DMS114 treated with DMSO at 0.1 percent for 48 hours (cell line): ENCODE measurements around the gene TMEM61.
"Not testable (repeated sequence)": the region's sequence is repeated elsewhere in the genome, so short reads cannot be mapped to it uniquely, and the experiment has no call there.

Experiments
- DNase-seq: peaks from one replicate; lab custom pipeline; 2025; ENCODE audit not compliant: unreplicated experiment; lab: John Stamatoyannopoulos, UW

The TMEM61 gene

DNA sequence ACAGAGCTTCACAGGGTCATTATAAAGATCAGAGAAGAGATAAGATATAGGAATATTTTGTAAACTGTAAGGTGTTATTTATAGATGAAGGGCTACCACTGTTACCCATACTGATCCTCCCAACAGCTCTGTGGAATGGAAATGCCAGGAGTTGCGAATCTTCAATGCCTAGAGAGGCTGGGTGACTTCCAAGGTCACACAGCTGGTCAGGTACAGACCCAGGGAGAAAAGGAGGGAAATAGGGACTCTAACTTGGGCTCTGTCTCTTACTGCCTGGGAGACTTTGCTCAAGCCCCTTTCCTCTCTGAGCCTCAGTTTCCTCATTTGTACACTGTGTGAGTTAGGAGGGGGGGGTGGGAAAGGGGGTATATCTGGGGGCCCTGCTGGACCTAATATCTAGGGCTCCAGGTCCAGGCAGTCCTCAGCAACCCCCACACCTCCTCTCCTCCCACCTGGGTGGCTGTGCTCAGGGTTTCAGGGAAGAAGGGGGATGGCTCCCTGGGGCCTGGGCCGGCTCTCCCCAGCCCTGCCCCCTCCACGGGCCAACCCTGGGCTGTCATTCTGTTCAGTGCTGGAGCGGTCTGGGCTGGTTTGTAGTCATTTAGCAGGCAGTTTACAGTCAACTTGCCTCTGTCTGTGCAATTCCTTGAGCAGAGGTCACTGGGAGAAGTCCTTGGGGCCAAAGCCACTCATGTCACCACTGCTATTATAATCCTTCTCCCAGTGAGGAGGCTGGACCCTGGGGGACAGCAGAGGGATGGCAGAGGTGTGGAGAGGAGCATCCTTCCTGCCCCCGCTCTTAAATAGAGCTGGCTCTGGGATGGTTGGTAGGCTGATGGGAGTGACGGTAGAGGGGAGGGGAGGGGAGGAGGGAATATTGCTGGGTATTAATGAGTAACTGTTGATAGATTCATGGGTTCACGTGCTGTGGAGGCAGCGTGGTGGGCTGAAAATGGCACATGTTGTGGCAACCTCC, 20.0 kb downstream of the TMEM61 start:
- DNase-seq: no peak

DNA sequence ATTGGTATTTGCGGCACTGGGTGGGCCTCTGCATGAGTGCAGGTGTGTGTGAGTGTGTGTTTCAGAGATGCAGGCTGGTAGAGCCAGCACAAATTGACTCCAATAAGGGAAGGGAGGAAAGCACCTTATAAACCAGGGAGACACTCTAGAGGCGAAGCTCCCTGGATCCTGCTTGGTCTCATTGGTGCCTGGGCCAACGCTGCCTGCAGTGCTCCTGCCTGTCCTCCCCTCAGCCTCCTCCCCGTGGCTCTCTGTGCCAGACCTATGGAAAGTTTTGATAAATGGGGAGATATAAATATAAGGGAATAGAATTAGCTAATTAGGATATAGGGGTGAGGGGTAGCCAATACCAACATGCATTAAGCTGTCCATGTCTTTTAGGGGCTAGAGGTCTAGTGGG, 20.9 kb downstream of the TMEM61 start:
- no peak for DNase-seq

DNA sequence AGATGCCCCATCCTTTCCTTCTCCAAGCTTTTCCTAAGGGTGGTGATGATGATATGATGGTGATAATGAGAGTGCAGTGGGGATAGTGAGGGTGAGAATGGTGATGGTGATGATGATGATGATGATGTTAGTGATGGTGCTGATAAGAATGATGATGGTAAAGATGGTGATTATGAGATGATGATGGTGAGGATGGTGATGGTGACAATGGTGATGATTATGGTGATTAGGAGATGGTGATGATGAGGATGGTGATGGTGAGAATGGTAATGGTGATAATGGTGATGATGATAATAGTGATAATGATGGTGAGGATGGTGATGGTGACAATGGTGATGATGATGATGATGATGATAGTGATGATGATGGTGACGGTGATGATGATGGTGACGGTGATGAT, 22.3 kb downstream of the TMEM61 start:
- DNase-seq: no peak

DNA sequence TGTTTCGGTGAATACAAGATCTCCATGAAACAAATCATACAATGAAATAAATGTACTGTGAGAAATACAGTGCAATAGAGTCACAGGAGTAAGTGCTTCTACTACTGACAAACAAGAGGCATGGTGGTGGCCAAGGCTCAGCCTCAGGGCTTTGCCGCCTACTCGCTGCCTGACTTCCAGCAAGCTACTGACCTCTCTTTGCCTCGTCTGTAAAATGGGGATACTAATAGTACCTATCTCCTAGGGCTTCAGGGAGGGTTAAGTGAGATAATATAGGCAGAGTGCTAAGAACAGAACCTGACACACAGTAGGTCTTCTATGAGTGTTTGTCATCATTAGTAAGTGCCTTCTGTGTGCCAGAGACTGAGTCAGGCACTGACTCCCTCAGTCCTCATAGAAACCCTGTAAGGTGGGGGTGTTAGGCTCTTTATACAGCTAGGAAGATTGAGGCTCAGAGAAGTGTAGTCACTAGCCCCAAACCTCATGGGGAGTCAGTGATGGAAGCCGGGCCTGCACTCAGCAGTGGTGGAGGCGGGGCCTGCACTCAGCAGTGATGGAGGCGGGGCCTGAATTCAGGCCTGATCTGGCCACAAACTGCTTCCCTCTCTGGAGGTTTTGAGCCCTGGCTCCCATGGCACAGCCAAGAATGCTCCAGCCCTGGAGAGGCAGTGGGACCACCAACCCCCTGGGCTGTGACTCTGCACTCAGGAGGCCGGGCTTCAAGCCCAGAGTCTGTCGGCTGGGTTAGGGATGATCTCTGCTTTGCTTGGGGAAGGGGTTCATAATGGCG, 25.1 kb downstream of the TMEM61 start:
- no peak for DNase-seq

DNA sequence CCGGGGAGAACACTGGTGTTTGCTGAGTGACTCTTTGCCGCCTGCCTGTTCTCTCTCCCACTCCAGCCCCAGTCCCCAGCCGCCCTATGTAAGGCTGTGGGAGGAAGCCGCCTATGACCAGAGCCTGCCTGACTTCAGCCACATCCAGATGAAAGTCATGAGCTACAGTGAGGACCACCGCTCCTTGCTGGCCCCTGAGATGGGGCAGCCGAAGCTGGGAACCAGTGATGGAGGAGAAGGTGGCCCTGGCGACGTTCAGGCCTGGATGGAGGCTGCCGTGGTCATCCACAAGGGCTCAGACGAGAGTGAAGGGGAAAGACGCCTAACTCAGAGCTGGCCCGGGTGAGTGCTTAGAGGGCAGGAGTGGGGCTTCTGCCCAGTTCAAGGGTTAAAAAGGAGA, 26.5 kb downstream of the TMEM61 start:
- DNase-seq: no peak

DNA sequence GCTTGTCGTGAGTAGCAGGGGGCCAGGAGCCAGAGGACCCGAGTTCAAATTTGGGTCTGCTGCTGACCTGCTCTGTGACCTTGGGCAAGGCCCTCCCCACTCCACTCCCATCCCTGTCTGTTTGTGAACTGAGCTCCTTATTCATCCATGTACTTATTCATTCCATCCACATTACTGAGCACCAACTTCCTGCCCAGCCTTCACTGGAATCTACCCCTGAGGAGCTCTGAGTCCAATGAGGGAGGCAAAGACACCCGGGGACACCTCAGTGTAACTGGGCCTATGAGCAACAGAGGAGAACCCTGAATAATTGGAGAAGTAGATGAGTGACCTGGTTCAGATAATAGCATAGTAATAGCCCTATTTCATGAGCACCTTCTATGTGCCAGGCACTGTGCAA, 27.2 kb downstream of the TMEM61 start:
- DNase-seq: no peak

DNA sequence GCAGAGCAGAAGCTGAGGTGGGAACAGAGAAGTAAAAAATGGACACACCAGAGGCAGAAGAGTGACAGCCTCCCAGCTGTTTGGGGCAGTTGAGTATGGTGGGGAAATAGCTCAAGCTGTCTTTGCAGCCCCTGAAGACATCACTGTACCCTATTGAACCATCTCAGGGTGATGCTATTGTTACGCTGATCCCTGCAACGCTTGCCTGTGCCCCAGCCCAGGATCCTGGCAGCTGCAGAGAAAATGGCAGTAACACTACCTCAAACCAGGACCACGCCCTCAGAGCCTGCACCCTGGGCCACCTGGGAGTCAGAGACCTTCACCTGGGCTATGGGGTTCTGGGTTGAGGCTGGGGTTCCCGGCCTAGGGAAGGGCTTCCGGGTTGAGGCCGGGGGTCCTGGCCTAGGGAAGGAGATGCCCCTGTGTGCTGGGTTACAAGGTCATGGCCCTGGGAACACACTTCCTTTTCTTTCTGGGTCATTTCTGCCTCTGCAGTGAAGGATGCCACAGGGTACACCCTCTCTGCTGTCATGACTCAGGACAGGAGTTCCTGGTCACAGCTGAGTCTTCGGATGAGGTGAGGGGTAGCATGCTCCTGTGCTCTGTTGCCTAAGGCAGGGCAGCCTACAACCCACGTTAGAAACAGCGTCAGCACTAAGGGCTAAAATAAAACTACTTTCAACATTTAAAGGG, 29.9 kb downstream of the TMEM61 start:
- no peak for DNase-seq

DNA sequence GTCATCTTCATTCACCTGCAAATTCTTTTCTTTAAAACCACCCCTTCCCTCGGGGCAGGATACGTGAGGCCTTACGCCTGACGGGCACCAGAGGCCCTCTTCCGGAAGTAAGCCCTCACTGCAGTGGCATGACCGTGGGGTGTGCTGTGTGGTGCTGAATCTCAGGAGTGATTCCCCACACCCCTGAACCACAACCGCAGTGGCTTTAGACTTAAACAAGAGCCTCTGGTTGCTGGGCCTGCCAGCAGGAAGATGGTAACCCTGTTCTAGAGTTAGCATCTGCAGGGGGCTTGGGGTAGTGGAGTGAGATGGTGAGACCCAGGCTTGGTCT, 30.4 kb downstream of the TMEM61 start:
- no peak for DNase-seq

DNA sequence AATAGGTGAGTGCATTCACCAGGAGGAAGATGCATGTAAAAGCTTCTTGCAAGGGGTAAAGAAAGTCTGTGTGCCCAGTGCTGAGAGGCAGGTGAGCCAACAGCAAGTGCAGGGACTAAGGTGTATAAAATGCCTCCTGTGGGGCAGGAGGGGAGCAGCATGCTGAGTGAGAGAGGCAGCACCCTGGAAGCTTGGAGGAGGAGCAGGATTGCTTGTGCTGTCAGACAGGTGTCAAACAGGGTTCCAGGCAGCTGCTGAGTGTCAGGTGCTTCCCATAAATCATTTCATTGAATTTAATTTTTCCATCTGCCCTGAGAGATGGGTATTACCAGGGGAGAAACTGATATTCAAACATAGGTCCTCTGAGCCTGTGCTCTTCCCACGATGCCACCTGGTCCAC, 32.2 kb downstream of the TMEM61 start:
- DNase-seq: no peak

DNA sequence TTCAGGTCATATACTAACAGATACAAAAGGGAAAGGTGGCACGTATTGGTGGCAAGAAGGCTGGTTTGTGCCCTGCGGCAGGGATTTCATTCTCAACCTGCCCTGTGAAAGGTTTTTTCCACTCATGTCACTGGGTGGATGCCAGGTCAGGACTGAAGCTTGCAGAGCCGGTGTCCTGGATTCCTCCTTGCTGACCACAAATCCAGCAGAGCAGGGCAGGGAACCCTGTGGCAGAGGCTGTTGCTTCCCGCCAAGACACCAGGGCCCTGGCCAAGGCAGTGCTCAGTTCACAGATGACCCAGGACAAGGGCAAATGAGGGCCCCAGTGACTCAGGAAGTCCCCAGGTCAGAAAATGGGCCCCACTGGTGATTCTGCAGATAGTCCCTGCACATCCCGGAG, 34.7 kb downstream of the TMEM61 start:
- no peak for DNase-seq

DNA sequence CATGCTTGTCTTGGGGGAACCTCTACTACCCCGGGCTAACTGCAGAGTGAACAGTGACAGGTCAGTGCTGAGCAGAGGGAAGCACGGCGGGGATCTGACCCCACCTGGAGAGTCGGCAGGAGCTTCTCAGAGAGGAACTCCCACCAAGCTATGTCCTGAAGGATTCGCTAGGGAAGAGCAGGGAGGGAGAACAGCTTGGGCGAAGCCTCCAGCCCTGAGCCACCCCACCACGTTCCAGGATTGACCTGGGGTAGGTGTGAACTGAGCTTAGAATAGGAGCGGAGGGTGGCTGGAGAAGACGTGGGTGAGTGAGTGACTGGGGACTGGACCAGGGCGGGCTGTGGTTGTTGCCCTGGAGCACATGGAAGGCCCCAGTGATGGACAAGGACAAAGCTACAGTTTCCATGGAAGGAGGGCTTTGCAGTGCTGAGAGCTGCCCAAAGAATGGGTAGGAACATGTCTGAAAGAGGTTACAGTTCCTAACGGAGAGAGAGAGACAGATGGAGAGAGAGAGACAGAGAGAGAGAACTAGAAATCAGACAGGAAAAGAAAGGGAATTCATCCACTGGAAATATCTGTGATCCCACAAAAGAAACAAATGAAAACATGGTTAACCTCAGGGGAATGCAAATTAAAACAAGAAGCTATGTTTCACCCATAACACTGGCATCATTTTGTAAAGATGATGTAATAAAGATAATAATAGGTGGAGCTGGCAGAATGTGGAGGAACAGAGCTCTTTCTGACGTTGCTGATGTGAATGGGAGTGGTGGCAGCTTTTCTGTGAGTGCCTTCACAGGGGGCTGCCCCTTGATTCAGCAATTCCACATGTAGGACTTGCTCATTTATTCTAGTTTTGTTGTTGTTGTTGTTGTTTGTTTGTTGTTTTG, 35.5 kb downstream of the TMEM61 start:
- no peak for DNase-seq

DNA sequence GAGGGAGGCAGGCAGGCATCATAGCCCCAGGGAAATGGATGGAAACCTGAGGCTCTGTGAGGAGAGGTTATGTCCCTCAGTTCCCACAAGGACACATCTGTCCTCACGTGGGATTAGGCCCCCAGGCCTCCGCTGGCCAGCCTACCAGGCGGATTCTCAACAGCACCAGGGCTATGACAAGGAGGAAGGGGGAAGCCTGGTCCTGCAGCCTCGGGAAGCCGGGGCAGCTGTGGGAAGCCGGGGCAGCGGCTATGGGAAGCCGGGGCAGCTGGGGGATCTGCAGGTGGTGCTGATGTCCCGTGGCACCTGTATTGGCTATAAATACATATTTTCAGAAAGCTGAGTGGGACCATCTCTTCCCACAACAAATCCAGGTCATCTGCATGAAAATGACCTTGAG, 38.0 kb downstream of the TMEM61 start:
- DNase-seq: no peak

DNA sequence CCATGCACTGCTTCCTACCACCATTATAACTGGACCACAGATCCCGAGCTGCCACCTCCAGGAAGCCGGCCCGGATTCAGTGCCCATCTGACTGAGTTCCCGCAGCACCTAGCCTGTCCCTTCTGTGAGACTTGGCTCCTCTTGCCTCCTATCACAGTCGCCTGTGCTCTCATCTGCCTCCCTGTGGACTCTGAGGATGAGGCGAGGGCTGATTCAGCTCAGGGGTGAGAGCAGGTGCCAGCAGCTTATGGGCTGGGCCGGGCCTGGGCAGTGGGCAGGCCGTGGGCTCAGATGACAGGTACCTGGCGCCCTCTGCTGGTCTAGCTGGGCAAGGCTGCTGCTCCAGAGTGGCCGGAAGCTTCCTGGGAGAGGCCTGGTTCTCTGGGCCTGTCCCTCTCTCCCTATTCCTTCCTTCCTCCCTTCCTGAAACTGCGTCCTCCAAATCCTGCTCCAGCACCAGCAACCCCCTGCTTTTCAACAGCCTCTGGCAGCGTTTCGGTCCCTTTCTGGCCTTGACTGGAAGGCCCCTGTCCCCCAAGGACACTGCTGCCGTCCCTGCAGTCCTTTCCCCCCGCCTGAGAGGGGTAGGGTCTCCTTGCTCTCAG, 41.6 kb downstream of the TMEM61 start:
- DNase-seq: peak; percentile 77

DNA sequence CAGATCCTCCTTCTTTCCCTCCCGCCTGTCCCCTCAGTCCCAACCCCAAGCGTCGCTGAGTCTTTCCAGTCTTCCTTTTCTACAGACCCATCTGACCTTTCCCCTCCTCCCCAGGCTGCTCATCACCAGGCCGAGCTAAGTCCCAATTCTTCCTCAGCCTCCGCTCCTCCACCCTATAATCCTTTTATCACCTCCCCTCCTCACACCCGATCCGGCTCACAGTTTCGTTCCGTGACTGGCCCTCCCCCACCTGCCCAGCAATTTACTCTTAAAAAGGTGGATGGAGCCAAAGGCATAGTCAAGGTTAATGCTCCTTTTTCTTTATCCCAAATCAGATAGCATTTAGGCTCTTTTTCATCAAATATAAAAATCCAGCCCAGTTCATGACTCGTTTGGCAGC, 43.7 kb downstream of the TMEM61 start:
- DNase-seq: not testable (repeated sequence)

DNA sequence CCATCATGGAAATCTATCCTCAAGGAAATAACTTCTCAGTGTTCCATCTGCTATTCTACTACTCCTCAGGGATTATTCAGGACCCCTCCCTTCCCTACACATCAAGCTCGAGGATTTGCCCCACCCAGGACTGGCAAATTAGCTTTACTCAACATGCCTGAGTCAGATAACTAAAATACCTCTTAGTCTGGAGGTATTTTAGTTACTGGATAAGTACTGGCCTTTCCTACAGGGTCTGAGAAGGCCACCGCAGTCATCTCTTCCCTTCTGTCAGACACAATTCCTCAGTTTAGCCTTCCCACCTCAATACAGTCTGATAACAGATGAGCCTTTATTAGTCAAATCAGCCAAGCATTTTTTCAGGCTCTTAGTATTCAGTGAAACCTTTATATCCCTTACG, 46.3 kb downstream of the TMEM61 start:
- not testable (repeated sequence) for DNase-seq

DNA sequence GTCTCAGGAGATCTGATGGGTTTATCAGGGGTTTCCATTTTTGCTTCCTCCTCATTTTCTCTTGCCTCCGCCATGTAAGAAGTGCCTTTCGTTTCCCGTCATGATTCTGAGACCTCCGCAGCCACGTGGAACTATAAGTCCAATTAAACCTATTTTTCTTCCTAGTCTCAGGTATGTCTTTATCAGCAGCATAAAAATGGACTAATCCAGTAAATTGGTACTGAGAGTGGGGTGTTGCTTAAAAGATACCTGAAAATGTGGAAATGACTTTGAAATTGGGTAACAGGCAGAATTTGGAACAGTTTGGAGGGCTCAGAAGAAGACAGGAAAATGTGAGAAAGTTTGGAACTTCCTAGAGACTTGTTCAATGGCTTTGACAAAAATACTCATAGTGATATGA, 50.7 kb downstream of the TMEM61 start:
- not testable (repeated sequence) for DNase-seq

DNA sequence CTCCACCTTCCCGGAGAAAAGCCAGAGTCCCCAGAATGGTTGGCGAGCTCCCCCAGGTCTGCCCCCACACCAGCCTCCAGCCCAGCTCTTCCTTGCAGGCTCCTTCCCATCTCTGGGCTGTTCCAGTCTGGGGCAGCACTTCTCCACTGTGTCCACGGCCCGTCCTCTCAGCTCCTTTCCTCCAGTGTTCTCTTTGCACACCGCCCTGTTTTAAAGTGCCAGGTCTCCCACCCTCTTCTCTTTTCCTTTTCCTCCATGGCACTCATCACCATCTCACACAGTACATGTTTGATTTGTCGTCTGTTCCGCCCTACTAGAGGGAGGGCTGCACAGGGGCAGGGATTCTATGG, 52.8 kb downstream of the TMEM61 start:
- no peak for DNase-seq

DNA sequence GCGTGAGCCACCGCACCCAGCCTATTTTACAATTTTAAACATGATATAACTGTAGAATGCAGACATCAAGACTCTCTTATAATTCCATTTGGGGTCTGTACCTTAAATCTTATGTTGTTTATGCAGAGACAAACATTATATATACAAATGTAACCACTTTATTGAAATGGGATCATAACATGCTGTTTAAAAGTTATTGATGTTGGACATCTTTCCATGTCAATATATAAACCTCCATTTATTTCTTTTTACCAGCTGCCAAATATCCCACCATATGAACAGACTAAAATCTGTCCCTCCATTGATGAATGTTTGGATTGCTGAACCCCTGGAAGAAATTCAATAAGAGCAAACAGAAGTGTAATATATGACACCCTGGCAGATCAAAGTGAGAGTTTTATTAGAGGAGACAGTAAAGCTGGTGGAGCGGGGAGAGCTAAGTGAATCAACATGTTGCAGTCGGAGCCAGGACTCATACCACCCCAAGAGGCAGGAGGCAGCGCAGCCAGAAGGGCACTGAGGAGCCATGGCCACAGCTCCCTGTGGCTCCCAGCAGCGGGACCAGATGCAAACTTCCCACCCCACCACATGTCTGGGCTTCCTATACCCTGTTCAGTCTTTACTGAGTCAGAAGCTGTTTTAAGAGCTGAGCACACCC, 54.2 kb downstream of the TMEM61 start:
- DNase-seq: no peak

DNA sequence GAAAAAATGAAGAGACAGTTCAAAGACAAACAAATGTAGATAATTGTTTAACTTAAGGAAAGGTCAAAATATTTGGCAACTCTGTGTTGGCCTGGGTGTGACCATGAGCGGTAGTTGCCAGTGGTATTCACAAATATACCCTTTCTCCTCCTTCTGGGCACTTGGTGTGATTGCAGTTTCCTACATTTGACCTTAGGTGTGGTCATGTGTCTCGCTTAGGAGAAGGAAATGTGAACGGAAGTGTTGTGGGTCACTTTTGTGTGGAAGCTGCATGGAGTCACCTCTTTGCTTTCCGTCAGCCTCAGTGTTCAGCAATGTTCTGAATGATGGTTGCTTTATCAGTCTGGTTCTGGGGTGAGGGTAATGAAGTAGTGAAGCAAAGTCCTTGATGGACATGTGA, 55.5 kb downstream of the TMEM61 start:
- DNase-seq: no peak
